SU-DHL-6 (cell line): Measurements from ENCODE around the gene EXOSC10.

Experiments
- H2AFZ ChIP-seq: fragments of 200-600 bp; sonication (generic); 2 replicates; pipeline ENCODE4 v1.6.1; 2014; ENCODE audit warnings: low read depth, mild to moderate bottlenecking, moderate library complexity, mixed read lengths, antibody characterized with exemption, low read length; ENCODE audit not compliant: severe bottlenecking
- H3F3A ChIP-seq: fragments of 200-600 bp; shearing (Covaris generic); 2 replicates; pipeline ENCODE4 v1.6.0; 2016; ENCODE audit warnings: antibody characterized with exemption, mild to moderate bottlenecking; ENCODE audit not compliant: insufficient read depth
- H3K27ac ChIP-seq: fragments of 200-600 bp; sonication (generic); 2 replicates; pipeline ENCODE4 v1.5.1; 2016; ENCODE audit warnings: low read depth, mild to moderate bottlenecking, low read length, moderate library complexity, mixed read lengths
- H3K27me3 ChIP-seq: fragments of 200-600 bp; sonication (generic), shearing (Covaris generic); 2 replicates; pipeline ENCODE4 v1.6.0; 2014; ENCODE audit warnings: mild to moderate bottlenecking, low read length
- H3K36me3 ChIP-seq: fragments of 200-600 bp; sonication (generic); 2 replicates; pipeline ENCODE4 v1.6.1; 2014; ENCODE audit warnings: mild to moderate bottlenecking, low read length, mixed read lengths
- H3K4me2 ChIP-seq: fragments of 300-600, 200-600 bp; shearing (Covaris generic), sonication (generic); 2 replicates; pipeline ENCODE4 v1.6.0; 2014; ENCODE audit warnings: low read length, low read depth, mild to moderate bottlenecking; ENCODE audit not compliant: poor library complexity, severe bottlenecking
- H3K4me3 ChIP-seq: fragments of 200-600 bp; sonication (generic); 2 replicates; pipeline ENCODE4 v1.5.1; 2014; ENCODE audit warnings: antibody characterized with exemption, low read length, mild to moderate bottlenecking, mixed read lengths; ENCODE audit not compliant: insufficient read depth, poor library complexity, severe bottlenecking
- H3K79me2 ChIP-seq: fragments of 200-600 bp; sonication (generic); 2 replicates; pipeline ENCODE4 v1.6.1; 2014; ENCODE audit warnings: mild to moderate bottlenecking, low read length, moderate library complexity; ENCODE audit not compliant: insufficient read depth
- H3K9ac ChIP-seq: fragments of 200-600 bp; sonication (generic); 2 replicates; pipeline ENCODE4 v1.7.0; 2014; ENCODE audit warnings: mild to moderate bottlenecking, low read length
- H3K9me2 ChIP-seq: fragments of 200-600 bp; sonication (generic); replicated peaks from 2 replicates; pipeline ENCODE4 v1.6.1; 2014; ENCODE audit warnings: low read length; ENCODE audit not compliant: insufficient read depth
- H3K9me3 ChIP-seq: fragments of 200-600 bp; sonication (generic); 2 replicates; pipeline ENCODE4 v1.6.1; 2014; ENCODE audit warnings: low read length, mixed read lengths; ENCODE audit not compliant: insufficient read depth
- H4K20me1 ChIP-seq: fragments of 200-600 bp; sonication (generic); 2 replicates; pipeline ENCODE4 v1.6.1; 2014; ENCODE audit warnings: low read depth, mild to moderate bottlenecking, antibody characterized with exemption, low read length, moderate library complexity, mixed read lengths
- EZH2phosphoT487 ChIP-seq: fragments of 200-600 bp; sonication (generic), shearing (Covaris generic); conservative IDR thresholded peaks from 2 replicates; pipeline ENCODE4 v1.6.1; 2018; ENCODE audit warnings: mild to moderate bottlenecking, antibody characterized with exemption, low read length, moderate library complexity, mixed read lengths
- TF ChIP-seq, protein P1 (sequence below): fragments of 200-600 bp; sonication (generic); IDR thresholded peaks from one replicate; pipeline ENCODE4 v1.5.1; 2017; ENCODE audit warnings: antibody characterized with exemption, mild to moderate bottlenecking, low read length, moderate library complexity; ENCODE audit not compliant: insufficient read depth, poor library complexity, severe bottlenecking

Gene EXOSC10

DNA sequence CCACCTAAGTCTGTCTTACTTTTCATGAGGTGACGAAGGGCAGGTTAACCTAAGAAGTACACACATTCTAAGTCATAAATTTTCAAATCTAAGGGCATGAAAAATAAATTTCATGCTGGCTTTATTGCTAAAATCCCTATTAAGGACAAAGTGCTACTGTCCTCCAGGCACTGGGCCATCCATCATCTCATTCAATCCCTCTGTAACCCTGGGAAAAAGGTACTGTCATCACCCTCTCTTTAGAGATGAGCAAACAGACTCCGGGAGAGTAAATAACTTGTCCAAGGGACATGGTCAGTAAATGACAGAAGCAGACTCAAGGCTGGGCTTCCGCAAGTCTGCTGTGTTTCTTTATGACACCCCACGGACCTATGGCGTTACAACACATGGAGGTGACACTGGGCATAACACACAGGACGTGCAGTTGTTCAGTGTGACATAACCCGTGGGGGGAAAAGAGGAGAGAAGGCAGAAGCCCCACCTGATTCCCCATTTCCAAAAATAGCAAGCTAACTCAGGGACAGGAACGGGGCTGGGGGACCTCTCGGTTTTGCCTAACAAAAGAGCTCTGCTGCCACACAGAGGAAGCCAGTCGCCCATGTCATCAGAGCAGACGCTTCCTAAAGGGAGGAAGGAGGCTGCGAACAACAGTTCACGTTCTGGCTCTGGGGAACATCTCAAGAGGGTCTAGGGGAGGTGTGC lies 27.3 kb downstream of the EXOSC10 start:
- H3K27ac ChIP-seq: no peak overlapping the region
- no peaks in the 10 kb centered on the region for H4K20me1 ChIP-seq
- no peak overlapping the region for H3K9ac ChIP-seq
- 0 out of 2 replicates have a peak, but pooled peaks cover 9% of the 10 kb centered on the region for H3K36me3 ChIP-seq
- H3K79me2 ChIP-seq: no peaks in the 10 kb centered on the region
- no peak overlapping the region for H2AFZ ChIP-seq
- H3K4me2 ChIP-seq: no peak overlapping the region
- H3F3A ChIP-seq: no peaks in the 10 kb centered on the region
- no peaks in the 10 kb centered on the region for H3K9me3 ChIP-seq
- H3K27me3 ChIP-seq: no peaks in the 10 kb centered on the region
- TF ChIP-seq, protein P1, sequence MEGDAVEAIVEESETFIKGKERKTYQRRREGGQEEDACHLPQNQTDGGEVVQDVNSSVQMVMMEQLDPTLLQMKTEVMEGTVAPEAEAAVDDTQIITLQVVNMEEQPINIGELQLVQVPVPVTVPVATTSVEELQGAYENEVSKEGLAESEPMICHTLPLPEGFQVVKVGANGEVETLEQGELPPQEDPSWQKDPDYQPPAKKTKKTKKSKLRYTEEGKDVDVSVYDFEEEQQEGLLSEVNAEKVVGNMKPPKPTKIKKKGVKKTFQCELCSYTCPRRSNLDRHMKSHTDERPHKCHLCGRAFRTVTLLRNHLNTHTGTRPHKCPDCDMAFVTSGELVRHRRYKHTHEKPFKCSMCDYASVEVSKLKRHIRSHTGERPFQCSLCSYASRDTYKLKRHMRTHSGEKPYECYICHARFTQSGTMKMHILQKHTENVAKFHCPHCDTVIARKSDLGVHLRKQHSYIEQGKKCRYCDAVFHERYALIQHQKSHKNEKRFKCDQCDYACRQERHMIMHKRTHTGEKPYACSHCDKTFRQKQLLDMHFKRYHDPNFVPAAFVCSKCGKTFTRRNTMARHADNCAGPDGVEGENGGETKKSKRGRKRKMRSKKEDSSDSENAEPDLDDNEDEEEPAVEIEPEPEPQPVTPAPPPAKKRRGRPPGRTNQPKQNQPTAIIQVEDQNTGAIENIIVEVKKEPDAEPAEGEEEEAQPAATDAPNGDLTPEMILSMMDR: no peak
- no peak for TF ChIP-seq EZH2phosphoT487
- no peak overlapping the region for H3K4me3 ChIP-seq
- H3K9me2 ChIP-seq: no peaks in the 10 kb centered on the region

DNA sequence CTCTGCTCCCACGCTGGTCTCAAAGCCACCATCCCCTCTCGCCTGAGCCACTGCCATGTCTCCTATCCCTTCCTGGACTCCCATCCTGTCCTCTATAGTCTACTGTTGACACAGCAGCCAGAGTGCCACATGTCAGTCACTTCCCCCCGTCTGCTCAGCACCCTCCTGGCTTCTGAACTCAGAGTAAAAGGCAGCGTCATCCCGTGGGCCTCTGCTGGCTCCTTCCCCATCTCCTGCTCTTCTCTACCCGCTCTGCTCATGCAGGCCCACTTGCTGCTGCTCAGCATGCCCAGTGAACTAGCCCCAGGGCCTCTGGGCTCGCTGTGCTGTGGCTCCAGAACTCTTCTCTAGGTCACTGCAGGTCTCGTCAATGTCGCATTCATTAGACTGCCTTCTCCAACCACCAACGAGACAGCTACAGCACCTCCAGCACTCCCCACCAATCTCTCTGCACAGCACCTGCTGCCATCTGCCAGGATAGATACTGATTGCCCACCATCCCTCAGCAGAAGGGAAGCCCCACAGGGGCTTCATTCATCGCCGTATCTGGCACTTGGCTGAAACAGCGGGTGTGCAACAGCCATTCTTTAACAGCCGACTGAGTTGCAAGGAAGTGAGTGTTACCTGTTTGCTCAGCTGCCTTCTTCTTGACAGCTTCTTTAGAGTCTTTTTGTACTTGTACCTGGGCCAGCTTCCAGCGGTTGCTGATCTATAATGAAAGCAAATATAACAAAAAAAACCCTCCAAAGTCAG lies 28.0 kb downstream of the EXOSC10 start:
- no peaks in the 10 kb centered on the region for H3F3A ChIP-seq
- no peaks in the 10 kb centered on the region for H3K27me3 ChIP-seq
- no peak overlapping the region for H2AFZ ChIP-seq
- H3K27ac ChIP-seq: no peak overlapping the region
- H3K79me2 ChIP-seq: no peaks in the 10 kb centered on the region
- no peaks in the 10 kb centered on the region for H3K9me3 ChIP-seq
- H4K20me1 ChIP-seq: no peaks in the 10 kb centered on the region
- H3K4me2 ChIP-seq: no peak overlapping the region
- no peak overlapping the region for H3K9ac ChIP-seq
- H3K9me2 ChIP-seq: no peaks in the 10 kb centered on the region
- H3K4me3 ChIP-seq: no peak overlapping the region
- H3K36me3 ChIP-seq: 0 out of 2 replicates have a peak, but pooled peaks cover 9% of the 10 kb centered on the region
- TF ChIP-seq, protein P1: no peak
- no peak for TF ChIP-seq EZH2phosphoT487

- Histone ChIP-seq H3K27ac (no peak overlapping the region), H4K20me1 (no peaks in the 10 kb centered on the region), H2AFZ (no peak overlapping the region), H3K79me2 (no peaks in the 10 kb centered on the region), H3K36me3 (0 out of 2 replicates have a peak, but pooled peaks cover 9% of the 10 kb centered on the region), H3F3A (no peaks in the 10 kb centered on the region), H3K4me3 (no peak overlapping the region), H3K27me3 (no peaks in the 10 kb centered on the region), H3K9me2 (no peaks in the 10 kb centered on the region), H3K9ac (no peak overlapping the region), H3K4me2 (no peak overlapping the region), H3K9me3 (no peaks in the 10 kb centered on the region)
- TF ChIP-seq, protein P1: no peak
- no peak for TF ChIP-seq EZH2phosphoT487
Measured at GRCh38 chr1:11070876-11071275, 28.8 kb downstream of the EXOSC10 start.
